ENCODE results near the gene KDM5C. TPM values are rescaled to one million over a fixed set of nuclear protein-coding genes. Genes with fewer than 3 reads are reported as not detected.

The KDM5C gene
- total RNA-seq = 76.8 and 155 TPM in 2 replicates

GRCh38 chrX:53224860-53225797 is at the start of gene KDM5C:
TSS of gene KDM5C (minus strand) at chrX:53225207. CDS start at chrX:53224889, 318 bp downstream.

Other genes with a start within 250 kb of the KDM5C start
- 5.8 and 6.3 TPM in 2 replicates for gene GPR173, start 176.4 kb downstream of the KDM5C start, total RNA-seq
- gene TSPYL2, start 142.8 kb downstream of the KDM5C start, total RNA-seq = 11.9 and 18.7 TPM in 2 replicates
- gene KANTR, start 131.1 kb downstream of the KDM5C start, total RNA-seq = 8.3 and 12.7 TPM in 2 replicates
- gene IQSEC2, start 56.4 kb upstream of the KDM5C start, total RNA-seq = 11.6 and 12.2 TPM in 2 replicates
- 9.1 and 16.7 TPM in 2 replicates for gene SMC1A, start 197.4 kb upstream of the KDM5C start, total RNA-seq
- 0.87 and 0.99 TPM in 2 replicates for gene RIBC1, start 197.7 kb upstream of the KDM5C start, total RNA-seq
- 39.2 and 65.3 TPM in 2 replicates for gene HSD17B10, start 209.2 kb upstream of the KDM5C start, total RNA-seq